Measurements from ENCODE around the gene RANBP10. TPM values are rescaled to one million over a fixed set of nuclear protein-coding genes. Genes with fewer than 3 reads are reported as not detected.

Gene RANBP10
- total and polyA plus RNA-seq, 2 of the 8 experiments (the other 6 are each of a cell fraction or from before 2014, with no cell fraction given), result 14.2 to 16.8 TPM

DNA sequence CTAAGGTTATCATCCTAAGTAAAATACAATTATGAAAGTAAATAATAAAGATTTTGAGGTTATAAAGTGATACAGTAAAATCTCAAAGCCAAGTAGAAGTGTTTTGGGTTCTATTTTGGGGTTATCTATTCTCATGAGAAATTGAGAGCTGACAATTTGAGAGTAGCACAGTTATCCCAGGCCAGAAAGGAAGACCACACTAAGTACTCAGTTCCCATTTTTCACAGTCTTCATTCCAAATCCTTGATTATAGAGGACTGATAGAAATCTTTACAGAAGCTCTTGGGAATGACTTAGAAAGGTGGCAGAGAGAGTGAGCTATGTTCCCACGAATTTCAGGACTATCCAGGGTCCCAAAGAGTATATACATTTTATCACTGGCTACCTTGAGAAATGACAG is 91.8 kb downstream of the RANBP10 start:
- FAIRE-seq (no peak), DNase-seq (ENCODE audit: low read depth in 1 of 2, low spot score in 2 of 2) (no peak)
- ChIA-PET POLR2A (ENCODE audit: partially characterized antibody) (interaction anchor here (0.6 to 1.0 kb wide), 3 partner anchors 10 to 704 kb away, joined by 3 to 4 read pairs (median 4); no protein-coding TSS in a partner anchor), CTCF (ENCODE audit: partially characterized antibody) (interaction anchor here (0.7 to 1.7 kb wide), 8 partner anchors 17 to 169 kb away, joined by 3 to 7 read pairs (median 4); no protein-coding TSS in a partner anchor)
- Histone ChIP-seq H3K9me3 (ENCODE audit: insufficient read depth in 2 of 2, low read depth in 1 of 2, low read length in 1 of 2) (no peaks in the 10 kb centered on the region), H2BK5ac (ENCODE audit: low read depth, low read length) (no peak overlapping the region), H3K56ac (replicated peaks; ENCODE audit: insufficient read length, low read depth, low read length) (no peak overlapping the region), H3K18ac (ENCODE audit: extremely low read depth, low read length) (no peak overlapping the region), H3K4me2 (ENCODE audit: insufficient read depth in 1 of 2, low read depth in 2 of 2, low read length in 2 of 2) (no peak overlapping the region), H3K4me1 (replicated peaks in 1 of 4; ENCODE audit: control insufficient read depth in 3 of 4, insufficient read depth in 4 of 4, low read length in 3 of 4) (peaks cover 0 to 9% (median 4%) of the 10 kb centered on the region in 4 experiments; a peak in 4 of 7 replicates), H3K36me3 (ENCODE audit: control insufficient read depth in 2 of 4, insufficient read depth in 4 of 4, low read length in 3 of 4) (no peaks in the 10 kb centered on the region; a peak in 1 of 8 replicates), H2BK15ac (ENCODE audit: low read length) (no peak overlapping the region), H2BK12ac (ENCODE audit: low read depth, low read length) (no peak overlapping the region), H4K5ac (ENCODE audit: insufficient read length, low read depth, low read length) (no peak overlapping the region), H2AK5ac (ENCODE audit: low read depth, low read length) (no peak overlapping the region), H3K79me1 (ENCODE audit: low read depth, low read length) (peaks cover 3% of the 10 kb centered on the region), H3K79me2 (ENCODE audit: control insufficient read depth in 1 of 2, insufficient read depth in 2 of 2, low read length in 2 of 2) (peaks cover 7 to 71% of the 10 kb centered on the region in 2 experiments; a peak in 3 of 4 replicates), H2AFZ (ENCODE audit: low read length) (no peak overlapping the region), H3K27ac (ENCODE audit: low read depth, low read length) (no peak overlapping the region), H4K8ac (ENCODE audit: extremely low read depth, insufficient read depth, low read length) (no peak overlapping the region), H4K20me1 (replicated peaks in 1 of 2; ENCODE audit: control insufficient read depth in 1 of 2, insufficient read depth in 2 of 2, low read length in 2 of 2) (peaks cover 0 to 7% of the 10 kb centered on the region in 2 experiments), H3K14ac (ENCODE audit: insufficient read length) (no peak overlapping the region), H3K27me3 (replicated peaks in 1 of 4; ENCODE audit: control insufficient read depth in 3 of 4, extremely low read depth in 1 of 4, insufficient read depth in 3 of 4, low read length in 3 of 4) (no peaks in the 10 kb centered on the region; a peak in 1 of 7 replicates), H3K23ac (ENCODE audit: insufficient read length) (no peak overlapping the region), H4K91ac (replicated peaks; ENCODE audit: insufficient read length, low read length) (no peak overlapping the region), H2BK20ac (ENCODE audit: low read length) (no peak overlapping the region), H3K23me2 (ENCODE audit: low read depth, low read length) (peaks cover 10% of the 10 kb centered on the region), H3K4ac (replicated peaks; ENCODE audit: insufficient read length, low read depth, low read length) (no peak overlapping the region), H3K4me3 (ENCODE audit: extremely low read depth in 1 of 4, insufficient read depth in 2 of 4, low read depth in 3 of 4, low read length in 4 of 4) (no peak overlapping the region), H3K9ac (replicated peaks in 1 of 4; ENCODE audit: extremely low read depth in 1 of 4, low read depth in 3 of 4, low read length in 3 of 4) (no peak overlapping the region), H2BK120ac (replicated peaks; ENCODE audit: low read depth, low read length) (no peak overlapping the region)
- WGBS, 2 experiments (ENCODE audit: extremely low coverage in 1 of 2, insufficient coverage in 1 of 2, insufficient read length in 1 of 2, insufficient replicate concordance in 2 of 2, low coverage in 1 of 2, low lambda C conversion rate in 2 of 2, missing lambda C conversion rate in 1 of 2), result 88% methylated on average over 1 of the region's 1 CpG; no CpG with 5 or more reads in 1 of the 2 experiments
- no peak for TF ChIP-seq RBBP5 (IDR thresholded peaks at IDR 0.05; ENCODE audit: borderline replicate concordance, low read depth, low read length)
- TF ChIP-seq NRF1 (IDR thresholded peaks at IDR 0.05; ENCODE audit: low read depth, low read length), result no peak
- no peak for TF ChIP-seq RXRA (IDR thresholded peaks at IDR 0.05; ENCODE audit: insufficient read depth, low read depth, low read length)
- TF ChIP-seq SIN3A (conservative IDR thresholded peaks at IDR 0.05 in 1 of 2, IDR thresholded peaks at IDR 0.05 in 1 of 2; ENCODE audit: low read depth in 1 of 2, low read length in 2 of 2), result no peak
- TF ChIP-seq, protein P1, sequence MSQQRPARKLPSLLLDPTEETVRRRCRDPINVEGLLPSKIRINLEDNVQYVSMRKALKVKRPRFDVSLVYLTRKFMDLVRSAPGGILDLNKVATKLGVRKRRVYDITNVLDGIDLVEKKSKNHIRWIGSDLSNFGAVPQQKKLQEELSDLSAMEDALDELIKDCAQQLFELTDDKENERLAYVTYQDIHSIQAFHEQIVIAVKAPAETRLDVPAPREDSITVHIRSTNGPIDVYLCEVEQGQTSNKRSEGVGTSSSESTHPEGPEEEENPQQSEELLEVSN (IDR thresholded peaks at IDR 0.05), result no peak
- TF ChIP-seq CBX5 (IDR thresholded peaks at IDR 0.05; ENCODE audit: low read depth, low read length), result no peak
- no peak for TF ChIP-seq YY1 (IDR thresholded peaks at IDR 0.05; ENCODE audit: low read depth, low read length)
- TF ChIP-seq SP4 (IDR thresholded peaks at IDR 0.05; ENCODE audit: low read length), result no peak
- TF ChIP-seq MAFK (IDR thresholded peaks at IDR 0.05; ENCODE audit: low read depth, low read length), result no peak
- no peak for TF ChIP-seq ASH2L (IDR thresholded peaks at IDR 0.05; ENCODE audit: low read length)
- TF ChIP-seq TCF12 (IDR thresholded peaks at IDR 0.05; ENCODE audit: low read depth, low read length), result no peak
